Astrocyte of the spinal cord (primary cell): ENCODE measurements around the gene SRGAP2C.
A peak's percentile ranks its signal among the peaks of the same experiment; 100 is the strongest.
"Not testable (repeated sequence)": the region's sequence is repeated elsewhere in the genome, so short reads cannot be mapped to it uniquely, and the experiment has no call there.

ENCODE experiments used
- DNase-seq: peaks from one replicate; pipeline ENCODE4 v3.0.0; 2011; ENCODE audit warnings: low read depth, low spot score
- H3K4me3 ChIP-seq: 2 replicates; pipeline ENCODE4 v1.5.1; 2011; ENCODE audit warnings: low read depth, mild to moderate bottlenecking, low read length, moderate library complexity
- in situ Hi-C: cut with HindIII; loops from 2 replicates; pipeline ENCODE4 v1.10.0; 2017; ENCODE audit warnings: low sequenced_read_pairs

SRGAP2C gene

DNA sequence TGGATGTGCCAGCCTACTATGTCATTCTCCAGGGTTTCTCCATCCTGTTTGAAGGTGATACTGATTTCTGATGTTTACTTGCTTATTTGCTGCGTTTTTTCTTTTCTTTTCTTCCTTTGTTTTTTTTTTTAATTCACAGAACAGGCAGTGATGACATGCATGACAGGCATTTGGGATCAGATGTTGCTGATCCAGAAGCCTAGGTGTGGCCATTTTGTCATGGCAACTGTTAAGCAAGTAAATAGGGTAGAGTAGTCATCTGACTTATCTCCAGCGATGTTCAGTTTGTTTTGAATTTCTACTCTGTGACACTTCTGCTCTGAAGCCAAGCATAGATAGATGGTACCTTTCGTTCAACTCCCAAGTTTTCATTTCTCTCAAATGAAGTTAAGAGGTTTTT lies 181.4 kb downstream of the SRGAP2C start:
- DNase-seq, in situ Hi-C loops, H3K4me3 ChIP-seq: not testable (repeated sequence)

GRCh38 chr1:121368910-121369309 lies 184.1 kb downstream of the SRGAP2C start:
- H3K4me3 ChIP-seq, in situ Hi-C loops, DNase-seq: not testable (repeated sequence)

GRCh38 chr1:121369959-121370358 lies 185.2 kb downstream of the SRGAP2C start:
- in situ Hi-C loops, H3K4me3 ChIP-seq, DNase-seq: not testable (repeated sequence)

DNA sequence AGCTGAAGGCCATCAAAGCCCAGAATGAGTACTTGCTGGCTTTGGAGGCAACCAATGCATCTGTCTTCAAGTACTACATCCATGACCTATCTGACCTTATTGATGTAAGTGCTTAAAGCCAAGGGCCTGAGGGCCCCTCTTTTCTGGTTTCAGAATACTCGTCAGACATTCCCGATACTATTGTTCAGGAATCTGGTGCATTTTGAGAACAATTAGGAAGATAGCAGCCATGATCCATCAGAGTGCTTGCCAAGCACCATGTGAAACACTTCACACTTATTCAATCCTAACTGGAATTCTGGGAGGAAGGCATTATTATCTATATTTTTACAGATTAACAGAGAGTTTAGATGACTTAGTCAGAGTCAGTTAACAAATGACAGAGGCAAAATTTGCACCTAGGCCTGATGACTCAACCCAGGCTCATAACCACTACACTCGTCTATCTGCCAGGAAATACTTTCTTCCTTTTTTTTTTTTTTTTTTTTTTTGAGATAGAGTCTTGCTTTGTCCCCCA lies 190.1 kb downstream of the SRGAP2C start:
- peak; percentile 24 for DNase-seq
- in situ Hi-C loops, H3K4me3 ChIP-seq: not testable (repeated sequence)

GRCh38 chr1:121376986-121377385 lies 192.2 kb downstream of the SRGAP2C start:
- H3K4me3 ChIP-seq, DNase-seq, in situ Hi-C loops: not testable (repeated sequence)

GRCh38 chr1:121378757-121379156 lies 194.0 kb downstream of the SRGAP2C start:
- DNase-seq = peak; percentile 0
- H3K4me3 ChIP-seq, in situ Hi-C loops: not testable (repeated sequence)

GRCh38 chr1:121384754-121385153 lies 200.0 kb downstream of the SRGAP2C start:
- peak; percentile 23 for DNase-seq
- in situ Hi-C loops, H3K4me3 ChIP-seq: not testable (repeated sequence)

DNA sequence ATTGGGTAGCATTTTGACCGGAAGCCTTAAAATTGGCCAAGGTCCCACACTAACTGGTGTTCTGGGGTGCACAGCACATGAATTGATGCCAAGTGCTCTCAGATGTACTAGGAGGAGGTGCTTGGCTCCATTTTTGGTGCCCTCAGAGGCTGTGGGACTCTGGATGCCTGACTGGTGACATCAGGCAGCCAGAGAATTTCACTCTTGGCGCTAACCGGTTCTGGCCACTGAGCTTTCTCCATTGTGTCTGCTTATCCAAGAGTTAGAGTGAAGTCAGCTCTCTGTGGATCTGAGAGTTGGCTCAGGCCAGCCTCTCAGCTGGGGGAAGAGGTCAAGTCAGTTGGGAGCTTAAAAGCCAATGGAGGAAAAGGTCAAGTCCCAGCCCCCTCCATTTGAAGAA lies 200.4 kb downstream of the SRGAP2C start:
- DNase-seq, in situ Hi-C loops, H3K4me3 ChIP-seq: not testable (repeated sequence)

- H3K4me3 ChIP-seq, in situ Hi-C loops: not testable (repeated sequence)
These were observed 201.0 kb downstream of the SRGAP2C start for GRCh38 chr1:121385563-121386288.

DNA sequence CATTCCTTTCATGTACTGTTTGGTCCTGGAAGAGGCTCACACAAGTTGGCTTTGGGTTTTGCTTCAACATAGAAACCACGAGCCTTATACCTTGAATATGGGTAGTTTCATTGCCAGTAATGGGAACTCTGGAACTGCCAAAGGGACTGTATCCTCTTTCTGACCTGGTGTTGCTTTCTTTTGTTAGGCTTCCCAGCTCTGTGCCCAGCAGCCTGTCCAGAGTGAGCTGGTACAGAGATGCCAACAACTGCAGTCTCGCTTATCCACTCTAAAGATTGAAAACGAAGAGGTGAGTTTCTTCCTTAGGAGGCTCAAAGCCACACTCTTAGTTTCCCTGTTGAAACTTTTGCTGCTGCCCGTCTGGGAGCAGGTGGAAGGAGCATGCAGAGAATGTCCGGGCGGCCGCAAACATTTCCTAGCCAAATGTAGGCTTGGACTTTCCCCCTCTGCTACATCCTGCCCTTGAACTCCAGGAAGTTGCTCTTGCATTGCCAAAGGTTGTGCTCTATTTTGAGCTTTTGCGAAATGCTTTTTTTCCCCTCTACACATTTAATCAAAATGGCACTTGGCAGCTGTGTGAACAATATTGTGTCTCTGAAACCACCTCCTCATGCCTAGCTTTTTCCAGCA lies 201.7 kb downstream of the SRGAP2C start:
- in situ Hi-C loops, H3K4me3 ChIP-seq, DNase-seq: not testable (repeated sequence)

More at GRCh38 chr1:121385563-121386288, 201.0 kb downstream of the SRGAP2C start:
- DNase-seq = not testable (repeated sequence)

DNA sequence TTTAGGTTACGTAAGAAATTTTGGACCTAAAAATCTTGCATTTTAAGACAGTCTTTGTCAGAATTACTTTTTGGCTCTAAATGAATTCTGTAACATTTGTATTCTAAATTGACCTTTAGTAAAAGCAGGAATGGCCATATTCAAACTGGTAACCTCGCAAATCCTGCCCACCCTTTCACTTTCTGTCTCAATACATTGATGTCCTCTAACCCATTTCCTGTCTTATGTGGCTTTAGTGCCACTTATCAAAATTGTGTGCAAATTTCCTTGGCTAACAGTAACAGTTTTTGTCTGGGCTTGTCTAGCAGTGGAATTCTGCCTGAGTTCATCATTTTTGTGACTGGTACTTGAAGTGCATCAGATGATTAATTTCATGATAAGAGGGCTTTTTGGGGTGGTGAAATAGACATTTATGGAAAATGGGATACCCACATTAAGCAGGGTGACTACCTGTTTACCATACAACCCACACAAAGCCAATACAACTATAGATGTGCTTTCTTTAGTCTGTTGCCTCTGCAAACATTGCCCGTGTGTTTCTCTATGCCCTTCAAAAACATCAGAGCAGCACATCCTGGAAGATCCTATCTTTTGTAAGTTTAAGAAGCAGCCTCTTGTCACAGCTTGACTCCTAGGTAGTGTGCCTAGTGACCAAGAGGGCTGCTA lies 205.3 kb downstream of the SRGAP2C start:
- H3K4me3 ChIP-seq, DNase-seq, in situ Hi-C loops: not testable (repeated sequence)

GRCh38 chr1:121392130-121392529 lies 207.4 kb downstream of the SRGAP2C start:
- DNase-seq, H3K4me3 ChIP-seq, in situ Hi-C loops: not testable (repeated sequence)

- in situ Hi-C loops = not testable (repeated sequence)
These were observed 211.0 kb downstream of the SRGAP2C start for GRCh38 chr1:121395718-121396201.

DNA sequence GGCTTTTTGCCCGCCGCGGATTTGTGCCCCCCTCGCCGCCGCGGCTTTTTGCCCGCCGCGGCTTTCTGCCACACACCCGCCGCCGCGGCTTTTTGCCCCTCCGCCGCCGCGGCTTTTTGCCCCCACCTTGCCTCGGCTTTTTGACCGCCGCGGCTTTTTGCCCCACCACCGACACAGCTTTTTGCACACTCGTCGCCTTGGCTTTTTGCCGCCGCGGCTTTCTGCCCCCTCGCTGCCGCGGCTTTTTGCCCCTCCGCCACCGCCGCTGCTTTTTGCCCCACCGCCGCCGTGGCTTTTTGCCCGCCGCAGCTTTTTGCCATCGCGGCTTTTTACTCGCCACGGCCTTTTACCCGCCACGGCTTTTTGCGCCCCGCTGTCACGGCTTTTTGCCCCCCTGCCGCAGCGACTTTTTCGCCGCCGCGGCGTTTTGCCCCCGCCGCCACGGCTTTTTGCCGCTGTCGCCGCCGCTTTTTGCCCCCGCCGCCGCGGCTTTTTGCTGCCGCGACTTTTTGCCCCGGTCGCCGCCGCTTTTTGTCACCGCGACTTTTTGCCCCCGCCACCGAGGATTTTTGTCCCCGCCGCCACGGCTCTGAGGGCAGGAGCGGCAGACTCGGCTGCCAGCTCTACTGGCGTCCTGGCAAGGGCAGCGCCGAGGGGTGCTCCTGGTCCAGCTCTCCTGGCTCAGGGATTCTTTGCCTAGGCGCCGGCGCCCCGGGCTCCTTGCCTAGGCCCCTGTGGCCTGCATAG lies 211.7 kb downstream of the SRGAP2C start:
- in situ Hi-C loops = not testable (repeated sequence)
- H3K4me3 ChIP-seq = peak overlapping the region; percentile 50
- peak; percentile 5 for DNase-seq

More at GRCh38 chr1:121395718-121396201, 211.0 kb downstream of the SRGAP2C start:
- H3K4me3 ChIP-seq = peak overlapping the region; percentile 37
- DNase-seq = peak; percentile 11

- peak overlapping the region; percentile 50 for H3K4me3 ChIP-seq
- DNase-seq, in situ Hi-C loops: not testable (repeated sequence)
These were observed 212.3 kb downstream of the SRGAP2C start for GRCh38 chr1:121397101-121397500.

DNA sequence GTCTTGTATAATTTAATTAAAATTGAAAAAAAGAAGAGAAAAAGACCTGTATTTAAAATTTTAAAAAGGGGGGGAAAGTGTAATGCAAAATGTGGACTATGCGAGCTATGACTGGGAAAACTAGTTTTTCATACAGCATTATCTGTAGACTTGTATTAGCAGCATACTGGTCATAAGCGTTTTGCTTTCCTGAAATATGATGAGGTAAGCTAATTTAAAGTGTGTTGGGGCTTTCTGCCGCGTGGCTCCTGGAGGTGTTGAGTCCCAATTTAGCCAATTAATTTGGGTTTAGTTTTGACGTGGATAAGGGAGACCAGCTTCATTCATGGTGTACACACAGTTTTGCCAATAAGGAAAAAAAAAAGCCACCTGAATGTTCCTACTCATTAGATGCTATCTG lies 214.4 kb downstream of the SRGAP2C start:
- H3K4me3 ChIP-seq, DNase-seq, in situ Hi-C loops: not testable (repeated sequence)

GRCh38 chr1:121400108-121400507 lies 215.3 kb downstream of the SRGAP2C start:
- H3K4me3 ChIP-seq, DNase-seq, in situ Hi-C loops: not testable (repeated sequence)
